ENCODE data around the gene KIF18A.
"Not testable (repeated sequence)": the region's sequence is repeated elsewhere in the genome, so short reads cannot be mapped to it uniquely, and the experiment has no call there.

The KIF18A gene

DNA sequence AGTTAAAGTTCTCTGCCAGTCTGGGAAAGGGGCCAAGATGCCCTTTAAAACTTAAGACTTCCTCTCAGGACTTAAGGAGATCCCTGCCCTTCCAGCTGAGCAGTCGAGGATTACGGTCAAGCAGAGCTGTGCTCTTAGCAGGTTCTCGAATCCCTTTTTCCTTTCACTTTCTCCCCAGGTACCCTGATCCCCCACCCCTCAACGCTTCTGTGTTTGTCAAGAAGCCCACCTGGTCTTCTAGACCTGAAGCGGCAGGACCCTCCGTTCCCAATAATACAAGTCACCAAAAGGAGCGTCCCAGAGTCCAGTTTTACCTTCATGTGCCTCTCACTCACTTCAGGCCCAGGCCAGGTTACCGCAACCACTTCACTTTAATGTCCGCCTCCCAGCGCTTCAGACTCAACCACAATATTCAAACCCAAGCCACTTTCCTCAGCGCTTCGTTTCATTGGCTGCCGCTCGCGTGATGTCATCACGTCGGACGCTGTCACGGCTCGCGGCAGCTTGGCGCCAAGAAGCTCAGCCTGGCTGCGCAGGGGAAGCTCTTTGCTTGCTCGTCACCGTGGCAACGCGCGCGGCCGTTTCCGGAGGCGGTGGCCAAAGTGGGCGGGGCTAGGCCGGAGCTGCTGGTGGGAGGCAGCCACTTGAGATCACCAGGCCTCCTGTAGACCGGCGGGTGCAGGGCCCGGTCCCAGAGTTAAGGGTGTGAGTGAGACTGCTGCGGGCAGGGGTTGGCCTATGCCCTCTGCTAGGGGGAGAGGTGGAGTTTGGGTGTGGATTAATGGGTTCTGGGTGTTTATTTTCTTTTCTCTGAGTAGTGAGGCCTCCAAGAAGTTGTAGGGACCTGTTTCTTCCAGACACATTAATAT is at the start of gene KIF18A, which contains the start of gene METTL15:
TSS of gene KIF18A (minus strand) at position 407 of the 869 bp plus-strand sequence. CDS start 10,209 bp downstream, outside the sequence.
TSS of gene METTL15 (plus strand) at position 639 of the 869 bp plus-strand sequence. CDS start 4,947 bp downstream, outside the sequence.
- DNase-seq, result peak; percentile 97

DNA sequence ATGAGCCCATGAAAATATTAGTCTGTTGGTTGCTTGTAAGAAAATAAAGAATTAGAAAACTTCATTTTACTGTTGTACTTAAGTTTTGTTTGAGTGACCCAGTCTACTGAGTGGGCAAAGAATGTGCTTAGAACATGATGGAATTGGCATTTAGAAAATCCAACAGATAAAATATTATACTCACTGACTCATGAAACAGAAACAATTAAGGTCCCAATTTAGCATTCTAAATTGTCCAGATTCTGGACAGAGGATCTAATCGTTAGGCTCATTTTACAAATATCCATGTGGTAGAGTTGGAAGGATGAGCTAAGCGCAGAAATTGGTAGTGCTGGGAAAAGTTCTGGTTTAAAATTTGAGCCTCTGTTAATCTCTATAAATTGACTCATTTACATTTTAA is 45.6 kb upstream of the KIF18A start:
- no peak for DNase-seq

DNA sequence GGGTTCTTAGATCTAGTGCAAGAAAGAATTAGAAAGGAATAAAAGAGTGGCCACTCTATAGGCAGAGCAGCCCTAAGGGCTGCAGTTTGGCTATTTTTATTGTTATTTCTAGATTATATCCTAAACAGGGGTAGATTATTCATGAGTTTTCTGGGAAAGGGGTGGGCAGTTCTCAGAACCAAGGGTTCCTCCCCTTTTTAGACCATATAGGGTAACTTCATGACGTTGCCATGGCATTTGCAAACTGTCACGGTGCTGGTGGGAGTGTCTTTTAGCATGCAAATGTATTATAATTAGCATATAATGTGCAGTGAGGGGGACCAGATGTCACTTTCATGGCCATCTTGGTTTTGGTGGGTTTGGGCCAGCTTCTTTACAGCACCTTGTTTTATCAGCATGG is 44.8 kb upstream of the KIF18A start:
- DNase-seq, result no peak

DNA sequence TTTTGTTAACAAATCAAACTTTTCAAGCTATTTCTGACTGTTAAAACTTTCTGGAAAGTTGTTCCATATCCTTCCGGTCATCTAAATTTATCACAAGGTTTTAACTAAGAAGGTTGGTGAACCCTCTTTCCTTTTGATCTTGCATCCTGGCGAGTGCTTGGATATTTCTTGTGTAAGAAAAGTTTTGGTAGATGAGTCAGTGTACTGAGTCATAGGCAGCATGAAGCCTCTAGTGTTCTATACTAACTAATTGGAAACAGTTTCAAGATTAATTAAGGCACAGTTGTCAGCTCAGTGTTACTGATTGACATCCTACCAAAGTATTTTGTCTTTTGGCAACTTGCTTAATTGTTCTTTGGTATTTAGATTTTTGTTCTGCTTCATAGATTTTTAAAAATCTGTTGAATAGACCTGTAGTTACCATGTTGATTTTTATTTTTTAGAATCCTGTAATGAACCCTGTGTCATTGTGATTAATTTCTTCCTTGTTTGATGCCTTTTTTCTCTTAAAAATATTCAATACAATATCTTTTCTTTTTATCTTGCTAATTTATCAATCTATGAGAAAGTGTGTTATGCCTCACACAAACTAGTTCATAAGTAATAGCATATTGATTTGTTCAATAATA is 38.3 kb upstream of the KIF18A start:
- no peak for DNase-seq

DNA sequence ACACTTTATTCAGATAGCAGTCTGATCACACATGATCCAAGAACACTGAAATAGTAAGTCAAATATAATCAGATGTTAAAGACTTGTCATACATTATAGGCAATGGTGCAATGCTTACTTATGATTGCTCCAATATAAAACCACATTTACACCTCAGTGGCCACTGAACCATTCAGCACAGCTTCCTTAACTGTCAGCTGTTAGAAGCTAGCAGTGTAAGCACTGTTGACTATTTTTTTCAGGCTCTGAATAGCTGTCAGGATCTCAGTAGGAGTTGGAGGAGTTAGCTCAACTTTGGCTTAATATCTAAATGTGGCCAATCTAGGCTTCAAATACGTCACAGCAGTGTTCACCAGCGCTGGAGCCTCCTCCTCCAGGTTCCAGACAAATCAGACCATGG is 36.9 kb upstream of the KIF18A start:
- no peak for DNase-seq

DNA sequence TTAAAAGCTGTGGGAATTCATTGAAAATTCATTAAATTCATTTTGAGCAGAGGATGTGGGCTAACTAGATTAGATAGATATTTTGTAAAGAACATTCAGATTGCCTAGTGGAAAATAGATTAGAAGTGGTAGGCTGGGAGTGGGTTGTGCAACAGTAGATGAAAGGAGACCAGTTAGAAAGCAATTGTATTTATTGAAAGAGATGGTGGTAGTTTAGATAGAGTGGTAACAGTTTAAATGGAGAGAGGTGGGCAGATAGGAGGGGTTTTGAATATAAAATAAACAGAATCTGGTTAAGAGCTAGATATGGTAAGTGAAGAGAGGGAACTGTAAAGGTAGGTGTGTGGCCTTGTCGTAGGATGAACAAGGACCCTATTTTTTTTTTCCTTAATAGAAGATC is 34.8 kb upstream of the KIF18A start:
- DNase-seq, result no peak

DNA sequence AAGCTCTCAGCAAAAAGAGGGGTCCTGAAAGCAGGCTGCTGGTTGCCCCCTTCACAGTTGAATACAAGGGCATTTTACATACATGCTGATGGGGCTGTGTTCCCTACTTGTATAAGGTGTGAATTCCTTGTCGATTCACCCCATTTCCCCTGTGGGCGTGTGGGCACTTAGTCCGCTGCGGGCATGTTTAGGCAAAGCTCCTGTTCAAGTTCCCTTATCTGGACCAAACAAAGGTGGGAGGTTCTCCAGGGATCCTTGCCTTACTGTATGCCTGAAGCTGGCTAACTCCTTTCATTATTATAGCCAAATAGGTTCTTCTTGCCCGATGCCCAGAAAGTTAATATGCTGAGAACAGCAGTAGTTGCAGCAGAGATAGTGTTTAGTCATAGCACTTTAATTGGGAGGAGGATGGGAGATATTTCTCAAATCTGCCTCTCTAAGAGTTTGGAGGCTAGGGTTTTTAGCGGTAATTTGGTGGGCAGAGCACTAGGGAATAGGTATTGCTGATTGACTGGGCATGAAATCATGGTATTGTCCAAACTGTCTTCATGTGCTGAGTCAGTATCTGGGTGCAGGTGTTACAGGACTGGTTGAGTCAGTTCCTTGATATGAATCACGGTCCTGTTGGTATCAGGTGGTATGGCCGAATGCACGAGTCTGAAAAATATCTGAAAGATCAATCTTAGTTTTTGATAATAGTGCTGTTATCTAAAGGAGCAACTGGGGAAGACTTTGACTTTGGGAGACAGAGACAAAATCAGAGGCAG is 32.9 kb upstream of the KIF18A start:
- DNase-seq, result no peak

DNA sequence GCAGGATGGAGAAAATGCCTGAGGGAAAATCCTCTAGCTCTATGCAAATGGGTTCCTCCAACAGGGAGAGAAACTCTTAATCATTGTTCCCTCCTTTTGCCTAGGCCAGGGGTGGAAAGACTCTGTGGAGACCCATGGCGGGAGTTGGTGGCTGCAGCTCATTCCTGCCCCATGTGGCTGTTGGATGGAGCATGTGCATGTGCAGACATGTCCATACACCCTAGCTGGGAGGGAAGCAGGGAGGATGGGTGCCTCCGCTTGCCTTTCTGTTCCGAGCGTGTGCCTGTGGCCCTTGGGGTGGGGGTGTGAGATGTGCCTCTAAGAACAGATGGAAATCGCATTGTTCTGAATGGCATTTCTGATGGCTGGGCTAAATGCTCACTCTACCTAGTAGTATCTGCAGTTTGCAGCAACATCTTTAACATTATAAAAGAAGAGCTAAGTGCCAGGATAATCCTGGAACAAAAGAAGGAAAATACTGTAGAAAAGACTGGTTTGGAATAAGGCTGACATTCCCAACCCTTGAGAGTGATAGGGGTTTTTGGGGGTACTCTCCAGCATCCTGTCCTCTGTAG is 32.0 kb upstream of the KIF18A start:
- no peak for DNase-seq

DNA sequence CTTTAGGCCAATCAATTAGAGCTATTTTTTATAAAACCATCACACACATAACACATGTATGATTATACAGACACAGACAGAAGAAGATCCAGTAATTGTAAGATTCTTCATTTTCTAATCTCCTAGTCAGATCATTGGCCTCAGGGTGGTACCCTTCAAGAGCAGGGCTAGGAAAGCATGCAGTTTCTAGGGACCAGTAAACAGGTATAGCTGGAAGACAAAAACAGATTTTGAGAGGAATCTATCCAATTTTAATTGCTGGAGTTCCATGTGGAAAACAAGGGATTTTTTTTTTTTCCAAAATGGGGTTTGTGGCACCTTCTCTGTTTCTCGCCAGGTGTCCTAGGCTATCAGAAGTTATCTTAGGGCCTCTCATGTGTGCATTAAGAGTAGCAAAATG is 29.9 kb upstream of the KIF18A start:
- DNase-seq, result no peak

DNA sequence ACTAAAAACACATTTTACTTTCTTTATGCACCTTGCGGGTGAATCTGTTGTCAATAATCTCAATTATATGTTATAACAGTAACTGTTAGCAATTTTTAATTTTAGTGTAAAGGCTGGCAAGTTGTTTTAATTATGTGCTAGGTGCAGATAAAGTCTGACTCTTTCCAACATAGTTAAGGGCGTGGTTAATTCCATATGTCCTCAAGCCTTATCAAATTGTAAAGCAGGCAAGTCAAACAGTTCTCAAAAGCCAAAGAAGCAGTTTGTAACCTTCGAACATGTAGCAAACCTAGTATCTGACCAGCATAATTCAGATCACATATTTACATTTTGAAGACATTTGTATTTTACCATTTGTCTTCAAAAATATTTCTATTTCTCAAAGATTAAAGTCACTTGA is 29.4 kb upstream of the KIF18A start:
- DNase-seq, result no peak

DNA sequence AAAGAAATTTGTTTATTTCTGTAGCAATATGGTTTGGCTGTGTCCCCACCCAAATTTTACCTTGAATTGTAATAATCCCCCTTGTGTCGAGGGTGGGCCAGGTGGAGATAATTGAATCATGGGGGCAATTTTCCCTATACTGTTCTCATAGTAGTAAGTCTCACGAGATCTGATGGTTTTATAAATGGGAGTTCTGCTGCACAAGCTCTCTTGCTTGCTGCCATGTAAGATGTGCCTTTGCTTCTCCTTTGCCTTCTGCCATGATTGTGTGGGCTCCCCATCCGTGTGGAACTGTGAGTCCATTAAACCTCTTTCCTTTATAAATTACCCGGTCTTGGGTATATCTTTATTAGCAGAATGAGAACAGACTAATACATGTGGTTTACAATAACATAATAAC is 28.2 kb upstream of the KIF18A start:
- DNase-seq, result not testable (repeated sequence)

DNA sequence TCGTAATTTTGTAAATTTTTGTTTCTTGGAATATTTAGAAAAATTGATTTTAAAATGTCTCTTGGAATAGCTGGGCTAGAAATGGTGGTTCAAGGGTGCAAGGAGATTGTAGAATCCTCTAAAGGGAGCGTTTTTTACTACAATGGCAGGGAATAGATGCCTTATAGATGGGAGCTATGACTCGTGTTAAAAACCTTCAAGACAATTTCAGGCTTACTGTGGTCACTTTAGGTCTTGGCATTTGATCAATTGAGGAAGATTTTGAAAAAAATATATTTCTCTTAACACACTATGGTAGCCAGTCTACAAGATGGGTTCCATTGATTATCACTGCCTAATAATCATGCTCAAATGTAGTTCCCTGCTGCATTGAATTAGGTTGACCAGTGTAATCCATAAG is 25.2 kb upstream of the KIF18A start:
- DNase-seq, result no peak

DNA sequence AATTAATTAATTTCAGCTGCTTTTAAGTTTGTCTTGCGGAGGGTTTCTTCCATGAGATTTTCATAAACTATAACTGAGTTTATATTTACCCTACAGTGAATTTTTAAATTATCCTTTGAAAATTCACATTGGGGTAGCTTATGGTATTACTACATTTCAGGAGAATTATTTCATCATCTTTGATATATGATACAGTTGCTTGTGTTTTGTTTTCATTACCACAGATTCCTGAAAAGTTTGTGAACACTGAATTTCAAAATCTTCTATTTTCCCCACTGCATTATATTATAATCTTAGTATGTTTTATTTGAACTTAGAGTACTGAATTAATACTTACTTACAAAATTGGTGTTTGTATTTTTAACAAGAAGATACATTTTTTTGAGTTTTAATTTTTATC is 24.6 kb upstream of the KIF18A start:
- no peak for DNase-seq

DNA sequence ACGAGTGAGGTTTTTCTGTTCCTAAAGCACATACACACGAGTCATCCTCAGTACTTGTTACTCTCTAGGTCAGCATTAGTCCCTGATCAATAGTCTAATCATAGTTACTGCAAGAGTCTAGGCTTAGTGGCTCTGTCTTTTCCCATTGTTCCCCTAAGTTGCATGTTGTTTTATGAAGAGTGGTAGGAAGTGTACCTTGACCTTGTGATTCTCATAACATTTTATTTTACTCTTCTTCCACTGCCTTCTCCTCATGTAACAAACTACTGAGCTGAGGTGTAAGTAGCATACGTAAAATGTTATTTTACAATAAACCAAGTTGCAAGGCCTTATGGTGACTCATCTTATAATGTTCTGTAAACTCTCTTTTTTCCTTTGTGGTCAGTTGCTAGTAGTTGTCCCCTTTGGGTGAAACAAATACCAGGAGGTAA is 15.2 kb upstream of the KIF18A start:
- DNase-seq, result no peak

DNA sequence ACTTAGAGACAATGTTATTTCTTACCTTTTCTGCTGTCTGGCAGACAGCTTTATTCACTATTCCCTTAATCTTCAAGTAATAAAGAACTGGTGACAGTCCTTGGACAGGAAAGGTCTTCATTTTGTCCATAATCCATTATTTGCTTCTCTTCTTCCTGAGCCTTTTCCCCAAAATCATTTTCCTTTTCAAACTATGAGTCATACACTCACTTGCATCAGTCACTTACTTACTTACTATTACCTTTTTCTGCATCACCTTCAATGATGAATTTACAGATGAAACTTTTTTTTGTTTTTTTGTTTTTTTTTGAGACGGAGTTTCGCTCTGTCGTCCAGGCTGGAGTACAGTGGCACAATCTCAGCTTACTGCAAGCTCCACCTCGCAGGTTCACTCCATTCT is 9.8 kb upstream of the KIF18A start:
- no peak for DNase-seq

DNA sequence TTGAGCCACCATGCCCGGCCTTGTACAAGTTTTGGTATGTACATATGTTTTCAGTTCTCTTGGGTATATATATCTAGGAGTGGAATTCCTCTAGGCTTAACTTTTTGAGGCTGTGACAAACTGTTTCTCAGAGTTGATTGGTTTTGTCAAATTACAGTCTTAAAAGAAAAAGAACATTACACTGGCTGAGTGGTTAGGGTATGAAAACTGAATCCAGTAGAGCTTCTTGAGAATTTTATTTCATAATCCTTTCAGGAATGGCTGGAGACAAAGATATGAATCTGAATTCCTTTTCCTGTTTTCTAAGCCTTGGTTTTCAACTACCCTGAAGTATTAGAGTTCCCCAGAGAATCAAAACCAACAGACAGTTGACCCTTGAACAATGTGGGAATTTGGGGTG is 6.8 kb upstream of the KIF18A start:
- DNase-seq, result no peak

DNA sequence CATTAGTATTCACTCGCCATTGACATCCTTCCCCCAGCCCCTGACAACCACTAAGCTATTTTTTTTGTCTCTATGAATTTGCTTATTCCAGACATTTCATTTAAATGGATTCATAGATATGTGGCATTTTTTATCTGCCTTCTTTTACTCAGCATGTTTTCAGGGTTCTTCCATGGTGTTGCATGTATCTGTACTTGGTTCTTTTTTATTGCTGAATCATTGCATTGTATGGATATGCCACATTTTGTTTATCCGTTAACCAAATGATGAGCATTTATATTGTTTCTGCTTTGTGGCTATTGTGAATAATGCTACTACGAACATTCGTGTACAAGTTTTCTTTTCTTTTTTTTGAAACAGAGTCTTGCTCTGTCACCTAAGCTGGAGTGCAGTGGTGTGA is 6.2 kb upstream of the KIF18A start:
- DNase-seq, result no peak

DNA sequence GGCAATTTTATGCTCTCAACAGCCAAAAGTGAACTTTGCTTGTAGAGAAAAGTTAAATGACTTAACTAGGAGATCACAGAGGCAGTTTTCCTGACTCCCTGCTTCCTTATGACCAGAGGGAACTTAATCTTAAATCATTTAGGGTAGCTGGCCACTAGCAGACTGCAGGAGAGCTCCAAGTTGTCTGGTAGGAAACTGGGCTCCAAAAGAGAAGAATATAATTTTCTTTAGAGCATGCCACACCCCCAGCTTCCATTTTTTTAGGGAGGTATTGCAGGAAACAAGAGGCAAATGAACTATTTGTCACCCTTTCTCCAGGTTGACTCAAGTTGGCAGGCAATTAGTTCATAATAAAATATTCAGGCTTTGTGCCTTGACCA is 2.9 kb upstream of the KIF18A start:
- DNase-seq, result no peak

DNA sequence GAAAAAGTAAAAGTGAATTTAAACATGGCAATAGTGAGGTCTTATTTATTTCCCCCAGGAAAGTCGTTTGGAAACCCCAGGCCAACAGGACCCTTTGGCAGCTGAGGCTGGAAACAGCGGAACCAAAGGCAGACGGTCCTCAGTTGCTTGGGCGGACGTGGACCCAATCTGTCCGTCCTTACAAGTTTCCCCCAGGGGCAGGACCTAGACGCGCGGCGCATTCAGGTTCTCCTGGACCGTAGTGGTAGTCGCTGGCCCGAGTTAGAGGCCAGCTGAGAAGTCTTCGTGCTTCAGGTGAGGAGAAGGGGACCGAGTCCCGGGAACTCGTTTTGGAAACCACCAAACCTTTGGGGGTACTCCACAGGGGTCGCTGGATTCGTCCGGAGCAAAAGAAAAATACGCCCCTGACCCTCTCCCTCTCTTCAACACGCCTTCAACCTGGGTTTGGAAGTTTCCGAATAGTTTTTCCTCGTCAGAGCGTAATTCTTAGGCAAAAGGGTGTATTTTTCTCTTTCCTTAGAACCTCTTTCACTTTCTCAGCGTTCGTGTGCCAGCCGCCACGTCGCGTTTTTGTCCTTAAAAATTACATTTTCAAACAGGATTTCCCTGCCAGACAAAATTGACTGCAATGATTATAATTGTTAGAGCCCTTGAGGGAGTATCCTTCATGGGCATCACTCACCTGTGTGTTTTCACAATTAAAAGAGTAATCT is 2.3 kb upstream of the KIF18A start:
- DNase-seq, result peak; percentile 20

DNA sequence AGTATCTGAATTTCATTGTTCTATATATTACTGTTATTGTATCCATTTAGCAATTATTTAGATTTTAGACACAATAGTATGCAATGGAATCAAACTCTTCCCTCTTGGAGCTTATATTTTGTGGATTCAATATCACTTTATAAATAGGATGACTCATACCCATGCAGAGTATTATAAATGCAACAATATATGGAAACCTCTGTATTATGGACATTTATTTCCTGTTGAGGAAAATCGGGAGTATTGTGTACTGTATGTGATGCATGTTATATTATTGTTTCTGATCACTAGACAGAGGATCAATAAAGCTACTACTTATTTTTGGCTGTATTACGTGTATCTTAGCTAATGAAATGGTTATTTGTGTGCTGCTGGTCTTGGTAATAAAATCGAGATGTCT is 1.0 kb upstream of the KIF18A start:
- no peak for DNase-seq

DNA sequence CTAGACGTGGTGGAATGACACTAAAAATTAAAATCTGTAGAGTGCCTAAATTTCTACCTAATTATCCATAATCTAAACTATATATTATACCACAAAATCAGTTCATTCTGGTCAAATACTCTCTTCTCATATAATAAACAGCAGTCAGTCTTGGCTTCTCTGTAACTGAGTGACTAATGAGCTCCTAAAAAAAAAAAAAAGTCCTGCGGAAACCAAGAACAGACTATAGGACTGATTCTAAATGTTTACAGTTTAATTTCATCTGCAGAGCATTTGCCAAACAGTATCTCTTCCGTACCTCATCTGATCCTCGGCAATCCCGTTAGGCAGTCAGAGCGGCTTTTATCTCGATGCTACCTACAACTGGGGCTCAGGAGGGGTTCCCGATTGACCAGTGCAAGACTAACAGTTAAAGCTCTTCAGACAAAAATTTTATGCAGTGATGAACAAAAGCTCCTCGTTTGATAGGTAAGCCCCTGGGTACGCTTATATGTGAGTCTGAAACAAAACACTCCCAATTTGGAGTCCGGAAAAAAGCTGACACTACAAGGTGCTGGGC is 686 bp downstream of the KIF18A start:
- no peak for DNase-seq

DNA sequence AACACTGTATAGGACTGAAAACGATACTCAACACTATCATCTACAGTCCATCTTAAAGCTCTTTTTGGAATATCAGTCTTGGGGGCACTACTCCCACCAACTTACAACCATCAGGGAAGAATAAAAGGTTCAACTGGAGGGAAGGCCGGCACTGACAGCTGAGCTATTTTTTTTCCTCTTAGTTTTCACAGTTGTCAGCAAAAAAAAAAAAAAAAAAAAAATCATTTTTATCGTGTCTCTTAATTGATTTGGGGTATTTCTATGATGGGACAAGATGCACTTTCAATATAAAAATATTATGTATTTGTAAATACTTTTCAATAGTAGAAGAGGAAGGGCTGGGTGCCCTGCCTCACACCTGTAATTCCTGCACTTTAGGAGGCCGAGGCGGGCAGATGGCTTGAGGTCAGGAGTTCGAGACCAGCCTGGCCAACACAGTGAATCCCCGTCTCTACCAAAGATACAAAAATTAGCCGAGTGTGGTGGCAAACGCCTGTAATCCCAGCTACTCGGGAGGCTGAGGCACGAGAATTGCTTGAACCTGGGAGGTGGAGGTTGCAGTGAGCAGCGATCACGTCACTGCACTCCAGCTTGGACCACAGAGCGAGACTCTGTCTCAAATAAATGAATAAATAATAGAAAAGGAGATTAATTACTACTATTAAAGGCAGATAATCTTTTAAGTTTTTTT is 1.5 kb downstream of the KIF18A start:
- no peak for DNase-seq

All from NCI-H1417 treated with DMSO at 0.1 percent for 48 hours (cell line).